GM18508 (cell line): ENCODE results near the gene C2orf74.
"Not testable (repeated sequence)": the region's sequence is repeated elsewhere in the genome, so short reads cannot be mapped to it uniquely, and the experiment has no call there.

Experiments
- ATAC-seq: cut with Tn5 transposase; IDR thresholded peaks from one replicate; pipeline ENCODE4 v1.9.1; 2021; ENCODE audit warnings: moderate number of reproducible peaks; ENCODE audit not compliant: insufficient read depth, unreplicated experiment

C2orf74 gene

GRCh38 chr2:61172671-61173070 is 10.7 kb downstream of the C2orf74 start:
- no peak for ATAC-seq

- no peak for ATAC-seq
Measured at GRCh38 chr2:61173116-61173515, 11.1 kb downstream of the C2orf74 start.

GRCh38 chr2:61175036-61175435 is 13.0 kb downstream of the C2orf74 start:
- ATAC-seq: no peak

- ATAC-seq: peak; percentile 48
Measured at GRCh38 chr2:61176755-61177726, 15.1 kb downstream of the C2orf74 start.

GRCh38 chr2:61177727-61178549 is 15.9 kb downstream of the C2orf74 start:
- peak; percentile 13 for ATAC-seq

GRCh38 chr2:61178603-61179545 is 16.9 kb downstream of the C2orf74 start:
- no peak for ATAC-seq

- ATAC-seq: no peak
Measured at GRCh38 chr2:61179701-61180639, 18.0 kb downstream of the C2orf74 start.

- no peak for ATAC-seq
Measured at GRCh38 chr2:61180686-61181085, 18.7 kb downstream of the C2orf74 start.

- no peak for ATAC-seq
Measured at GRCh38 chr2:61181382-61182058, 19.5 kb downstream of the C2orf74 start.

- no peak for ATAC-seq
Measured at GRCh38 chr2:61182059-61182383, 20.0 kb downstream of the C2orf74 start.

- ATAC-seq: no peak
Measured at GRCh38 chr2:61183795-61184194, 21.8 kb downstream of the C2orf74 start.

- no peak for ATAC-seq
Measured at GRCh38 chr2:61184263-61184662, 22.3 kb downstream of the C2orf74 start.

GRCh38 chr2:61185231-61185728 is 23.3 kb downstream of the C2orf74 start:
- no peak for ATAC-seq

GRCh38 chr2:61187085-61187484 is 25.1 kb downstream of the C2orf74 start:
- ATAC-seq: no peak

- ATAC-seq: no peak
Measured at GRCh38 chr2:61193670-61194561, 31.9 kb downstream of the C2orf74 start.

- not testable (repeated sequence) for ATAC-seq
Measured at GRCh38 chr2:61194646-61195045, 32.7 kb downstream of the C2orf74 start.

GRCh38 chr2:61196671-61197070 is 34.7 kb downstream of the C2orf74 start:
- ATAC-seq: no peak
